ENCODE results near the gene AP4S1. TPM values are rescaled to one million over a fixed set of nuclear protein-coding genes. Genes with fewer than 3 reads are reported as not detected.
"Not testable (repeated sequence)": the region's sequence is repeated elsewhere in the genome, so short reads cannot be mapped to it uniquely, and the experiment has no call there.

AP4S1 gene
- total and polyA plus RNA-seq, 3 donors from 2014 or later: 18.9 to 41.8 (median 21.5) TPM

- WGBS, 2 donors: 87 to 96% methylated on average over 3 of the region's 3 CpGs
- Histone ChIP-seq H3K9me3 (no peaks in the 10 kb centered on the region), H3K27me3 (no peaks in the 10 kb centered on the region), H3K36me3 (ENCODE audit: low read depth, missing control alignments) (no peaks in the 10 kb centered on the region), H3K4me3 (no peak overlapping the region), H3K4me1 (no peaks in the 10 kb centered on the region), H3K27ac (no peak overlapping the region)
- DNase-seq: no peak
- intact Hi-C loops (cut with DNase I; ENCODE audit: low total_unique reads): loop anchor here (10.0 kb wide), 1 partner anchor 110 kb away; no protein-coding TSS in a partner anchor
- TF ChIP-seq CTCF (IDR thresholded peaks at IDR 0.05): no peak
- no peak for TF ChIP-seq POLR2A (IDR thresholded peaks at IDR 0.05)
Observed at GRCh38 chr14:31085027-31085426, 59.6 kb downstream of the AP4S1 start.

- H3K27me3 ChIP-seq; H3K4me1 ChIP-seq; H3K36me3 ChIP-seq (ENCODE audit: low read depth, missing control alignments); H3K4me3 ChIP-seq; DNase-seq; H3K27ac ChIP-seq; H3K9me3 ChIP-seq: not testable (repeated sequence)
- intact Hi-C loops (cut with DNase I; ENCODE audit: low total_unique reads): loop anchor here (10.0 kb wide), 1 partner anchor 112 kb away; no protein-coding TSS in a partner anchor
- 91 to 97% methylated on average over 9 of the region's 9 CpGs for WGBS, 2 donors
Observed at GRCh38 chr14:31086466-31086865, 61.0 kb downstream of the AP4S1 start.

GRCh38 chr14:31090883-31091764 lies 65.7 kb downstream of the AP4S1 start:
- Histone ChIP-seq H3K4me3 (no peak overlapping the region), H3K9me3 (no peaks in the 10 kb centered on the region), H3K27me3 (no peaks in the 10 kb centered on the region), H3K27ac (peak overlapping the region; percentile 13 to 47), H3K36me3 (ENCODE audit: low read depth, missing control alignments) (no peaks in the 10 kb centered on the region), H3K4me1 (no peaks in the 10 kb centered on the region)
- peak; percentile 40 for DNase-seq
- TF ChIP-seq POLR2A (IDR thresholded peaks at IDR 0.05) (no peak), CTCF (IDR thresholded peaks at IDR 0.05) (no peak)
- WGBS, 2 donors: 70 to 71% methylated on average over 5 of the region's 5 CpGs
- intact Hi-C loops (cut with DNase I; ENCODE audit: low total_unique reads): no loop called here

- TF ChIP-seq CTCF (IDR thresholded peaks at IDR 0.05) (no peak), POLR2A (IDR thresholded peaks at IDR 0.05) (no peak)
- H3K9me3 ChIP-seq: no peaks in the 10 kb centered on the region
- no peak for DNase-seq
- WGBS, 2 donors: 42 to 50% methylated on average over 2 of the region's 2 CpGs
- no peak overlapping the region for H3K27ac ChIP-seq
- no peaks in the 10 kb centered on the region for H3K36me3 ChIP-seq (ENCODE audit: low read depth, missing control alignments)
- no peaks in the 10 kb centered on the region for H3K4me1 ChIP-seq
- intact Hi-C loops (cut with DNase I; ENCODE audit: low total_unique reads): no loop called here
- no peak overlapping the region for H3K4me3 ChIP-seq
- no peaks in the 10 kb centered on the region for H3K27me3 ChIP-seq
Observed at GRCh38 chr14:31092160-31092708, 66.8 kb downstream of the AP4S1 start.

- H3K27ac ChIP-seq; H3K4me3 ChIP-seq; H3K9me3 ChIP-seq; DNase-seq; intact Hi-C loops (cut with DNase I; ENCODE audit: low total_unique reads); H3K27me3 ChIP-seq; H3K4me1 ChIP-seq; H3K36me3 ChIP-seq (ENCODE audit: low read depth, missing control alignments): not testable (repeated sequence)
- 90 to 91% methylated on average over 10 of the region's 10 CpGs for WGBS, 2 donors
Observed at GRCh38 chr14:31093884-31094839, 68.7 kb downstream of the AP4S1 start.

GRCh38 chr14:31095817-31096216 lies 70.4 kb downstream of the AP4S1 start:
- H3K4me1 ChIP-seq; intact Hi-C loops (cut with DNase I; ENCODE audit: low total_unique reads); H3K27ac ChIP-seq; H3K27me3 ChIP-seq; H3K9me3 ChIP-seq; DNase-seq; H3K4me3 ChIP-seq; H3K36me3 ChIP-seq (ENCODE audit: low read depth, missing control alignments): not testable (repeated sequence)
- 95 to 96% methylated on average over 8 of the region's 8 CpGs for WGBS, 2 donors

Measured in testis (tissue), 3 donors.